Measurements from ENCODE around the gene KIF16B.

Gene KIF16B

GRCh38 chr20:16580620-16581019 lies 7.4 kb upstream of the KIF16B start:
- Histone ChIP-seq H3K27me3 (peaks cover 6% of the 10 kb centered on the region), H3K4me3 (ENCODE audit: low read depth in 1 of 2, low read length in 1 of 2) (no peak overlapping the region), H3K36me3 (no peaks in the 10 kb centered on the region), H3K27ac (no peak overlapping the region), H3K9me3 (no peaks in the 10 kb centered on the region), H3K4me1 (ENCODE audit: control insufficient read depth in 1 of 2, insufficient read depth in 1 of 2, low read depth in 1 of 2, low read length in 1 of 2) (peaks cover under 1% of the 10 kb centered on the region in 2 experiments)
- TF ChIP-seq CTCF (IDR thresholded peaks at IDR 0.05): no peak

- Histone ChIP-seq H3K27me3 (peaks cover 11% of the 10 kb centered on the region), H3K4me3 (ENCODE audit: low read depth in 1 of 2, low read length in 1 of 2) (no peak overlapping the region), H3K36me3 (no peaks in the 10 kb centered on the region), H3K9me3 (no peaks in the 10 kb centered on the region), H3K4me1 (ENCODE audit: control insufficient read depth in 1 of 2, insufficient read depth in 1 of 2, low read depth in 1 of 2, low read length in 1 of 2) (peaks cover 5% of the 10 kb centered on the region in 2 experiments), H3K27ac (no peak overlapping the region)
- no peak for TF ChIP-seq CTCF (IDR thresholded peaks at IDR 0.05)
These were observed 6.9 kb upstream of the KIF16B start for GRCh38 chr20:16580147-16580546.

- H3K27me3 ChIP-seq: peaks cover 26% of the 10 kb centered on the region
- H3K4me3 ChIP-seq (ENCODE audit: low read depth in 1 of 2, low read length in 1 of 2): no peak overlapping the region
- H3K36me3 ChIP-seq: no peaks in the 10 kb centered on the region
- no peaks in the 10 kb centered on the region for H3K9me3 ChIP-seq
- no peak for TF ChIP-seq CTCF (IDR thresholded peaks at IDR 0.05)
- H3K4me1 ChIP-seq (ENCODE audit: control insufficient read depth in 1 of 2, insufficient read depth in 1 of 2, low read depth in 1 of 2, low read length in 1 of 2): peaks cover 18 to 21% of the 10 kb centered on the region in 2 experiments
- H3K27ac ChIP-seq: no peak overlapping the region
These were observed 3.0 kb upstream of the KIF16B start for GRCh38 chr20:16576219-16576618.

- Histone ChIP-seq H3K4me3 (ENCODE audit: low read depth in 1 of 2, low read length in 1 of 2) (peak overlapping the region; percentile 55 to 59), H3K27ac (no peak overlapping the region)
- TF ChIP-seq CTCF (IDR thresholded peaks at IDR 0.05): no peak
These were observed 2.3 kb upstream of the KIF16B start for GRCh38 chr20:16575390-16576140.

DNA sequence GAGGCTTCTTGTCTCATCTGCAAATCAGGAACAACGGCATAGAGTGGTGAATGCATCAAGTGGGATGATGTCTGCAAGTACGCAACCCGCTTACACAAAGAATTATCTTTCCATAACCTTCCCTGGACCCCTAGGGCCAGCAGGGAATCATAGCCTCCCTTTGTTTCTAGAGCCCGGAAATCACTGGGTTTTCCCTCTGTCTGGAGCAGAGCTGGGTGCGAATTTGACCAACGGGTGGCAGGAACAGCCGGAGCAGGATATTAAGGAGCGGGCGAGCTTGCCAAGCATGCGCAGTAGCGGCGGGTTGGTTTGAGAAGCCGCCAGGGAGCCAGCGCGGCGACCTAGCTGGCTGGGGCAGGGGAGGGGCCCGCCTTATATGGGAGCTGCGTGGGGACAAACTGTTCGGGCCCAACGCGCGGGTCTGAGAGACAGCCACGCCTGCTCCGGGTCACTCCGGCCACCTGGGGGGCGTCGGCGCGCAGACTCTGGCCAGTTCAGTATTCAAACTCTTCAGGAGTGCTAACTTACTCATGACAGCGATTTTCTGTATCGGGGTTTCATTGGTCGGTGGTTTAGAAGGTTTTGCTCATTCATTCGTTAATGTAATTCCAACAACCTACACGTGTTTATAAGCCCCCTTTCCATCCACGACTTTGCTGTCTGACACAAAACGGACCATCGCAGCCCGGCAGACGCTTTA lies 1.6 kb upstream of the KIF16B start:
- no peak overlapping the region for H3K27ac ChIP-seq
- H3K27me3 ChIP-seq: peaks cover 26% of the 10 kb centered on the region
- no peaks in the 10 kb centered on the region for H3K9me3 ChIP-seq
- peak overlapping the region; percentile 55 to 59 for H3K4me3 ChIP-seq (ENCODE audit: low read depth in 1 of 2, low read length in 1 of 2)
- peaks cover 18 to 21% of the 10 kb centered on the region in 2 experiments for H3K4me1 ChIP-seq (ENCODE audit: control insufficient read depth in 1 of 2, insufficient read depth in 1 of 2, low read depth in 1 of 2, low read length in 1 of 2)
- TF ChIP-seq CTCF (IDR thresholded peaks at IDR 0.05): no peak
- no peaks in the 10 kb centered on the region for H3K36me3 ChIP-seq

More at GRCh38 chr20:16575390-16576140, 2.3 kb upstream of the KIF16B start:
- Histone ChIP-seq H3K9me3 (no peaks in the 10 kb centered on the region), H3K36me3 (no peaks in the 10 kb centered on the region), H3K27me3 (peaks cover 26% of the 10 kb centered on the region), H3K4me1 (ENCODE audit: control insufficient read depth in 1 of 2, insufficient read depth in 1 of 2, low read depth in 1 of 2, low read length in 1 of 2) (peaks cover 18 to 21% of the 10 kb centered on the region in 2 experiments)

Measured in neutrophil (primary cell).